Measurements from ENCODE around the gene MPPED1.

DNA sequence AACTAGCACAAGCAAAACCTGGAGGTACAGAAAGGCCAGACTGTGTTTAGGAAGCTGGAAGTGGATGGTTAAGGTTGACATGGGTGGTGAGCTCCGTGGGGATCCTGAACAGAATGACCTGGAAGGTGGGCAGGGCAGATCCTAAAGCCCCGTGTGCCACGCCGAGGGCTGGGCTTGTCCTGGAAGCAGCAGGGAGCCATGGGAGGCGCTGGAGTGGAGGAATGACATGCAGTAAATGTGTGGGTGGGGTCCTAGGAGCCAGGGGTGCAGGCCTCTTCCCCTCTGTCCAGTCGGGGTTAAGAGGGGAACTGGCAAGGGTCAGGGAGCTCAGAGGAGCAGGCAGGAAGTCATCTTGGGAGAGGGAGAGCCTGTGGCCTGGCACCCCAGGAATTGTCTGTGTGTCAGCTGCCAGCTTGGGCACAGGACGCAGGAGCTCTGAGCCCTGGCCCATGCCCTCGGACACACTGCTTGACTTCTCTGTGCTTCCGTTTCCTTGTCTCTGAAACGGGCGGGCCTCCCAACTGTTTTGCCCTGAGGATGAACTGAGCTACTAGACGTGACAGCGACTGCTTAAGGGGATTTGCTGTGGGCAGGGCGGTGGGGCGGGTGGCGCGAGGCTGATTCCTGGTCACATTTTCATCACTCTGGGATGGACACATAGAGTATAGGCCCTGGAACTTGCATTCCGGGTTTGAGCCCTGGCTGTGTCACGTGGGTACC, 75.7 kb downstream of the MPPED1 start:
- TF ChIP-seq, protein P1, sequence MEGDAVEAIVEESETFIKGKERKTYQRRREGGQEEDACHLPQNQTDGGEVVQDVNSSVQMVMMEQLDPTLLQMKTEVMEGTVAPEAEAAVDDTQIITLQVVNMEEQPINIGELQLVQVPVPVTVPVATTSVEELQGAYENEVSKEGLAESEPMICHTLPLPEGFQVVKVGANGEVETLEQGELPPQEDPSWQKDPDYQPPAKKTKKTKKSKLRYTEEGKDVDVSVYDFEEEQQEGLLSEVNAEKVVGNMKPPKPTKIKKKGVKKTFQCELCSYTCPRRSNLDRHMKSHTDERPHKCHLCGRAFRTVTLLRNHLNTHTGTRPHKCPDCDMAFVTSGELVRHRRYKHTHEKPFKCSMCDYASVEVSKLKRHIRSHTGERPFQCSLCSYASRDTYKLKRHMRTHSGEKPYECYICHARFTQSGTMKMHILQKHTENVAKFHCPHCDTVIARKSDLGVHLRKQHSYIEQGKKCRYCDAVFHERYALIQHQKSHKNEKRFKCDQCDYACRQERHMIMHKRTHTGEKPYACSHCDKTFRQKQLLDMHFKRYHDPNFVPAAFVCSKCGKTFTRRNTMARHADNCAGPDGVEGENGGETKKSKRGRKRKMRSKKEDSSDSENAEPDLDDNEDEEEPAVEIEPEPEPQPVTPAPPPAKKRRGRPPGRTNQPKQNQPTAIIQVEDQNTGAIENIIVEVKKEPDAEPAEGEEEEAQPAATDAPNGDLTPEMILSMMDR (IDR thresholded peaks at IDR 0.05; ENCODE audit: insufficient read depth, low read depth, low read length) = no peak
- no peak for TF ChIP-seq EZH2 (IDR thresholded peaks at IDR 0.05; ENCODE audit: insufficient read depth, low read length)

All from astrocyte (in vitro differentiated cells and primary cell).